ENCODE data around the gene KSR2. TPM values are rescaled to one million over a fixed set of nuclear protein-coding genes. Genes with fewer than 3 reads are reported as not detected.

KSR2 gene
- total RNA-seq, 2 donors from 2014 or later = 1.2 to 1.3 TPM

DNA sequence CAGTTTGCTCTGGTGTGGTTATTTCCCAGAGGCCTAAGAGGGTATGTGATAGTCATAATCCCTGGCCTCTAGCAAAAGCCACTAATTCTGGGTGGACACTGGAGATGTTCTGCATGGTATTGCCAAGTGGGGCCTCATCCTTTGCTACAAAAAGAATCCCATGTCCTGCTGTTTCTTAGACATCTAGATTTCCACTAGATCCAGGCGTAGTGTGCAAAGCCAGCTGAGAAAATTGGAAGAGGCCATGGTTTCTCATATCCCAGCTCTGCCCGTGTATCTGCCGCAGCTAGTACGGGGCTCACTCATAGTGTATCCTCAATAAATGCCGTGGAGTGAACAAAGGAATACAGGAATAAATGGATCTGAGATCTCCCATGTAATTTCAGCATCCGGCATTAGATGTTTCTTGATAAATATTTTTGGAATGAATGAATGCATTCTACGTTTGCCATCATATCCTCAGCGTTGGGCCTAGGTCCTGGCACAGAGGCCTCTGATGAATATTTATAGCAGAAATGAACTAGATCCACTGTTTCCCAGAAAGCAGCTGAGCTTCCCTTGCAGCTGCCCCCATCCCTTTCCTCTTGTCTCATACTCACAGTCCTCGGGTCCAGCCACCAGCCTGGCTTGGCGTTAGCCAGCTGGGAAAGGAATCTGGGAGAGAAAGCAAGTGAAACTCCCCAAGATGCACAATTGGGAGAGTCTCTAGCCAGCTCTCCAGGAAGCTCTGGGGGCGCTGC, 531.1 kb downstream of the KSR2 start:
- Histone ChIP-seq H3K9ac (ENCODE audit: low read depth in 2 of 2, low read length in 2 of 2) (no peak overlapping the region), H3K36me3 (no peaks in the 10 kb centered on the region), H3K4me1 (no peaks in the 10 kb centered on the region), H3K9me3 (no peaks in the 10 kb centered on the region), H3K27me3 (no peaks in the 10 kb centered on the region), H3K4me3 (no peak overlapping the region), H3K27ac (no peak overlapping the region)
- TF ChIP-seq, protein P1, sequence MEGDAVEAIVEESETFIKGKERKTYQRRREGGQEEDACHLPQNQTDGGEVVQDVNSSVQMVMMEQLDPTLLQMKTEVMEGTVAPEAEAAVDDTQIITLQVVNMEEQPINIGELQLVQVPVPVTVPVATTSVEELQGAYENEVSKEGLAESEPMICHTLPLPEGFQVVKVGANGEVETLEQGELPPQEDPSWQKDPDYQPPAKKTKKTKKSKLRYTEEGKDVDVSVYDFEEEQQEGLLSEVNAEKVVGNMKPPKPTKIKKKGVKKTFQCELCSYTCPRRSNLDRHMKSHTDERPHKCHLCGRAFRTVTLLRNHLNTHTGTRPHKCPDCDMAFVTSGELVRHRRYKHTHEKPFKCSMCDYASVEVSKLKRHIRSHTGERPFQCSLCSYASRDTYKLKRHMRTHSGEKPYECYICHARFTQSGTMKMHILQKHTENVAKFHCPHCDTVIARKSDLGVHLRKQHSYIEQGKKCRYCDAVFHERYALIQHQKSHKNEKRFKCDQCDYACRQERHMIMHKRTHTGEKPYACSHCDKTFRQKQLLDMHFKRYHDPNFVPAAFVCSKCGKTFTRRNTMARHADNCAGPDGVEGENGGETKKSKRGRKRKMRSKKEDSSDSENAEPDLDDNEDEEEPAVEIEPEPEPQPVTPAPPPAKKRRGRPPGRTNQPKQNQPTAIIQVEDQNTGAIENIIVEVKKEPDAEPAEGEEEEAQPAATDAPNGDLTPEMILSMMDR (IDR thresholded peaks at IDR 0.05) = no peak
- no peak for DNase-seq
- intact Hi-C loops (cut with DNase I) = no loop called here

DNA sequence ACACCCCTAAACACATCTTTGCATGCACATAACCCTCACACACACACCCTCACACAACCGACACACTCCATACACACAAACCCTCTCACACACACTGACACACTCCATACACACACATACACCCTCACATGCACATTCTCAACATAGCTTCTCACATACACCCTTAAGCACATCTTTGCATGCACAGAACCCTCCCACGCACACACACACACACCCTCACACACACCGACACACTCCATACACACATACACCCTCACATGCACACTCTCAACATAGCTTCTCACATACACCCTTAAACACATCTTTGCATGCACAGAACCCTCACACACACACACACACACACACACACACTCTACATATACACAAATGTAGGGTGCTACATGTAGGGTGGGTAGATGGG, 534.9 kb downstream of the KSR2 start:
- DNase-seq = no peak
- Histone ChIP-seq H3K27ac (no peak overlapping the region), H3K4me3 (no peak overlapping the region), H3K9ac (ENCODE audit: low read depth in 2 of 2, low read length in 2 of 2) (no peak overlapping the region), H3K4me1 (no peaks in the 10 kb centered on the region), H3K27me3 (no peaks in the 10 kb centered on the region), H3K36me3 (no peaks in the 10 kb centered on the region), H3K9me3 (no peaks in the 10 kb centered on the region)
- TF ChIP-seq, protein P1 (IDR thresholded peaks at IDR 0.05) = no peak
- intact Hi-C loops (cut with DNase I) = no loop called here

DNA sequence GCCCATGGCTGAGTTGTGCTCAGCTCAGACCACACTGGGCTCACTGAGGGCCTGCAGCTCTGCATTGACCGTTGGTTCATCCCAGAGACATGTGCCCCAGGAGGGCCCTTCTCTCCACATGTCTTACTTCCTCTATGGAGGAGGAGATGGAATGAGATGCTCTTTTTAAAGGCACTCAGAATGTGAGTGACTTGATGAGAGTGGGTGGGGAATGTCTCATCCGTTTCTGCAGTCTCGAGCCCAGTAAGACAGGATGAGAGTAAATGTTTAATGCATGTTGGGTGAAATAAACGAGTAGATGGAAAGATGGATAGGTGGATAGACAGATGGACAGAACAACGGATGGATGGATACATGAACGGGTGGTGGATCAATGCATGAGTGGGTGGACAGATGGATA, 538.5 kb downstream of the KSR2 start:
- Histone ChIP-seq H3K36me3 (no peaks in the 10 kb centered on the region), H3K9me3 (no peaks in the 10 kb centered on the region), H3K4me1 (no peaks in the 10 kb centered on the region), H3K9ac (ENCODE audit: low read depth in 2 of 2, low read length in 2 of 2) (no peak overlapping the region), H3K27me3 (no peaks in the 10 kb centered on the region), H3K4me3 (no peak overlapping the region), H3K27ac (no peak overlapping the region)
- TF ChIP-seq, protein P1 (IDR thresholded peaks at IDR 0.05) = no peak
- intact Hi-C loops (cut with DNase I) = no loop called here
- no peak for DNase-seq

DNA sequence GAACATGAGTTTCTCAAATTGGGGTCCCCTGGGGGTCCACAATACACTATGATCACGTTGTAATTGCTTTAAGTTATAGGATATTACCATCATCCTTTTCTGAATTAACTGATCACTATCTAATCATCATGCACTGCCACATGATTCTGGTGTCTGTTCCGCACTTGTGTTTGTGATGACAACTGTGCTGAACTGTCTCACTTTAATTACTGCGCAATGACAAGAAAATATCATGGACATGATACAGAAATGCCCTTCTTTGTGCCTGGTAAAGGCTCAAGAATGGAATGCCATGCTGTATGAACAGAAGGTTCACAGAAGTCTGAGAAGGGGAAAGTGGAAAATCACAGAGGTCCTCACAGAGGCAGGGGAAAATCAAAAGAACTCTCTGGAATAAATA, 541.6 kb downstream of the KSR2 start:
- intact Hi-C loops (cut with DNase I) = no loop called here
- no peaks in the 10 kb centered on the region for H3K9me3 ChIP-seq
- H3K4me3 ChIP-seq = no peak overlapping the region
- DNase-seq = no peak
- no peaks in the 10 kb centered on the region for H3K27me3 ChIP-seq
- TF ChIP-seq, protein P1 (IDR thresholded peaks at IDR 0.05) = no peak
- no peak overlapping the region for H3K9ac ChIP-seq (ENCODE audit: low read depth in 2 of 2, low read length in 2 of 2)
- H3K36me3 ChIP-seq = no peaks in the 10 kb centered on the region
- no peaks in the 10 kb centered on the region for H3K4me1 ChIP-seq
- H3K27ac ChIP-seq = no peak overlapping the region

DNA sequence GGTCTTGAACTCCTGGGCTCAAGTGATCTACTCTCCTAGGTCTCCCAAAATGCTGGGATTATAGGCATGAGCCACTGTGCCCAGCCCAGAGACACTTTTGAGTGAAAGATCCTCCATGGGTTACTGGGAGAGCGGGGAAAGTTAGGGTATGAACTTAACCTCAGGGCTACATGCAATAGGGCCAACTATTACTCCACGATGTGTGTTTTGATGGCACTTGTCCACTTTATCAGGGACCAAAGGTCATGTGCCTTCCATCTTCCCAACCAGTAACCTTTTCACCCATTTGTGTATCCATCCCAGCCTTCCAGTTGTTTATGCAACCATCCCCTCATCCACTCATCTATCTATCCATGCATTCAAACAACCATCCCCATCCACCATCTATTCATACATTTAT, 546.8 kb downstream of the KSR2 start:
- no peaks in the 10 kb centered on the region for H3K9me3 ChIP-seq
- no peak for DNase-seq
- no peaks in the 10 kb centered on the region for H3K27me3 ChIP-seq
- TF ChIP-seq, protein P1 (IDR thresholded peaks at IDR 0.05) = no peak
- H3K4me1 ChIP-seq = no peaks in the 10 kb centered on the region
- no peak overlapping the region for H3K4me3 ChIP-seq
- no peaks in the 10 kb centered on the region for H3K36me3 ChIP-seq
- H3K27ac ChIP-seq = no peak overlapping the region
- intact Hi-C loops (cut with DNase I) = no loop called here
- H3K9ac ChIP-seq (ENCODE audit: low read depth in 2 of 2, low read length in 2 of 2) = no peak overlapping the region

Data from colonic mucosa (tissue), 4 donors.